Fibroblast of skin of left biceps (primary cell): Measurements from ENCODE around the gene DNASE1L2.

ENCODE experiments used
- DNase-seq, 2 experiments: peaks; one replicate each; pipeline ENCODE4 v3.0.0-alpha.2; 2013; ENCODE audit warnings: low read depth in 2 of 2

Gene DNASE1L2

DNA sequence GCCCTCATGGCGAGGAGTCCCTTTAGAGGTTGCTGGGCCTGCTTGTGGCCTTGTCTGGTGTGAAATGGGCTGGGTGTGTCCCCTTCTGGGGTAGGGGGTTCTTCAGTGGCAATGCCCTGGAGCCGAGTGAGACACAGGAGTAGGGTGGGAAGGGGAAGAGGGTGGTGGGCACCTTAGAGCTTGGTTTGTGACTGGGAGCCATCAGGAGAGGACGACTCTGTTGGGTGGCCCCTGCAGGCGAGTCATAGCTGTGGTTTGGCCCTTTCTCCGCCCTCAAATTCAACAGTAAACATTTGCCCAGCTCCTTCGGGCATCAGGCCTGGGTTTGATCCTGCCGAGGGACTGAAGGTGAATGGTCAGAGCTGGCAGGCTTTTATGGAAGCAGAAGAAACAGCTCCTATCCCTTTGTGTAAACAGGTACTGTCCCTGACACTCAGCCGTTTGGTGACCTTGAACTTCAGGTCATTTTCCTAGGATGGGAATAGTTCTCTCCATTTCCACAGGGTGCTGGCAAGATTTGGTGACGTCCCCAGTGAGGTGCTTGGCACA lies 9.9 kb upstream of the DNASE1L2 start:
- no peak for DNase-seq

DNA sequence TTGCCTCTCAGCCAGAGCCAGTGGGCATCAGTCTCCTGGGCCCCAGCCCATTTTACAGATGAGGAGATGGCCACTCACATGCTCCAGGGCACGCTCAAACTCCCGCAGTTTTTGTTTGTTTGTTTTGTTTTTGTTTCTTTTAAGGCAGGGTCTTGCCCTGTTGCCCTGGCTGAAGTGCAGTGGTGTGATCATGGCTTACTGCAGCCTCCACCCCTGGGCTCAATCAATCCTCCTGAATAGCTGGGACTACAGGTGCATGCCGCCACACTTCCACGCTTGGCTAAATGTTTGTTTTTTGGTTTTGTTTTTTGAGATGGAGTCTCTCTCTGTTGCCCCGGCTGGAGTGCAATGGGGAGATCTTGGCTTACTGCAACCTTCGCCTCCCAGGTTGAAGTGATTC lies 9.3 kb upstream of the DNASE1L2 start:
- no peak for DNase-seq

DNA sequence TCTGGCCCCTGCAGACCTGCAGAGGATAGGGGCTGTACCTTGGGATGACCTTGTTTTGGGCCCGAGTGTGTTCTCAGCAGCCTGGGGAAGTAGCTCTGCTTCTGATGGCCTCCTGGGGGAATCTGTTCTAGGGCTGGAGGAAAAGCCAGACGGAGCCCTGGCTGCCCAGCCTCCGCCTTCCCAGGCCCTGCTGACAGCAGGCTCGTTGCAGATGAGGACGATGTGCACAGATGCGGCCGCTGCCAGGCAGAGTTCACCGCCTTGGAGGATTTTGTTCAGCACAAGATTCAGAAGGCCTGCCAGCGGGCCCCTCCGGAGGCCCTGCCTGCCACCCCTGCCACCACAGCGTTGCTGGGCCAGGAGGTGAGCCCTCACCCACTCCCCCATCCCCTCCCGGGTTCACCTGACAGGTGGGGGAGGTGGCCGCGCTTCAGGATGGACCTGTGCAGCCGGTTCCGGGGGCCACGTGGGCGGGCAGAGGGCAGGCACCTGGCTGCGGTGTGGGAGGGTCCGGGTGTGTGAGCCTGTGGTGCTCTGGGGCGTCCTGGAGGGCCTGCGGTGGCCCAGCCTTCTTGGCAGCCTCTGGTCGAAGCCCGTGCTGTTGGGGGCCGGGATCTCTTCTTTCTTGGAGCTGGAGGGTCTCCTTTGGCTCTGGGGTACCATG lies 8.0 kb upstream of the DNASE1L2 start:
- no peak for DNase-seq

DNA sequence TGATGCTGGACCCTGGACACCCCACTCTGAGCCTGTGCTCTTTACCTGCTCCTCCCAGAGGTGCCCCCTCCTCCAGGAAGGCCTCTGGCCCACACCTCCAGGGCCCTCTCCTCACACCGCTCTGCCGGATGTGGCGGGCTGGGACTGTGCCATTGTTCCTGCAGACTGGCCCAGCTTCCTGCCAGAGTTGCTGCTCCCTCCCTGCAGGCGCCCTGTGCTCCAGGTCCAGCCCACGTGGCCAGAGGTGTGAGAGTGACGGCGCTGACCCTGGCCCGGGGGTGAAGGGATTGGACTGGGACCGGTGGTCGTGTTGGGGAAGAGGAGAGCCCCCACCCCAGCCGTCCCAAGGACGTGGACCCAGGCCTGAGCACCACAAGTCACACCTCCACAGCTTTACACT lies 7.2 kb upstream of the DNASE1L2 start:
- DNase-seq = no peak

DNA sequence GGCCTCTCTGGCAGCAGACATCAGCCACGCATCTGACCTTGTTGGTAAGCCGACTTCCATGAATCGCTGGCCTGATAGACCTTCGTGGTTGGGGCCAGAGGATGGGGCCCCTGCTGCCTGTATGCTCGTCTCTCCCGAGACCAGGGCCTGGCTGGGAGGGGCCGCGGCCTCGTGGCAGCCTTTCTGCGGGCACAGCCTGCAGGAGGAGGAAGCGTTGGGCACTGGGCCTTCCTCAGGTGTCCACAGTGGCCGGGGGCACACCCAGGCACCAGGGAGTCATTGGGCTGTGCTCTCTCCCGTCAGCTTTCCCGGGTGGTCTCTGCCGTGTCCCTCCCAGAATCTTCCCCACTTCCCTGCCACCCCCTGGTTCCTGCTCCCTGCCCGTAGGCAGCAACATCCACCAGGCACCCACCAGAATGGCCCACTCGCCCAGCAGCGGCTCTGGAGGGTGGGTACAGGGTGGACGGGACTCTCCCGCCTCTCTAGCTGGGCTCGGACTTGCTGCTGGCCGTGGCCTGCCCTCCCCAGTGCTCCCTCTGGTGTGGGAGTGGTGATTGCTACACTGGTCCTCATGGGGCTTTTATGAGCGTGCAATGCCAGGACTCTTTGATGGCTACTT lies 6.5 kb upstream of the DNASE1L2 start:
- DNase-seq = no peak

DNA sequence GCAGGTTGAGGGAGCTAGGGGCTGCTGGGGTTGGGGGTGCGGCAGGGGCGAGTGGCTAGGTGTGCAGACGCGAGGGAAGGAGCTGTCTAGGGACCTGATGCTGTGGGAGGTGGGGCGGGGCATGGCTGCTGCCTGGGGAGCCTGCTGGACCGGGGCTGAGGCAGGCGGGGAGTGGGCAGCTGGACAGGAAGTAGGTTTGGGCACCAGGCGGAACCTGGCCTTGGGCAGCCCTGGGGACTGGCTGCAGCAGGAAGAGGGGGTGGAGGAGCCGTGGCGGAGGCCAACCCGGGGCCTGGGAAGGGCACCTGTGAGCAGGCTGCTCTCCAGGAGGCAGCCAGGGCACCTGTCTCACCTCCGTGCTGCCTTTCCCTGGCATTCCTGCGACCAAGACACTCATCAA lies 5.9 kb upstream of the DNASE1L2 start:
- no peak for DNase-seq

DNA sequence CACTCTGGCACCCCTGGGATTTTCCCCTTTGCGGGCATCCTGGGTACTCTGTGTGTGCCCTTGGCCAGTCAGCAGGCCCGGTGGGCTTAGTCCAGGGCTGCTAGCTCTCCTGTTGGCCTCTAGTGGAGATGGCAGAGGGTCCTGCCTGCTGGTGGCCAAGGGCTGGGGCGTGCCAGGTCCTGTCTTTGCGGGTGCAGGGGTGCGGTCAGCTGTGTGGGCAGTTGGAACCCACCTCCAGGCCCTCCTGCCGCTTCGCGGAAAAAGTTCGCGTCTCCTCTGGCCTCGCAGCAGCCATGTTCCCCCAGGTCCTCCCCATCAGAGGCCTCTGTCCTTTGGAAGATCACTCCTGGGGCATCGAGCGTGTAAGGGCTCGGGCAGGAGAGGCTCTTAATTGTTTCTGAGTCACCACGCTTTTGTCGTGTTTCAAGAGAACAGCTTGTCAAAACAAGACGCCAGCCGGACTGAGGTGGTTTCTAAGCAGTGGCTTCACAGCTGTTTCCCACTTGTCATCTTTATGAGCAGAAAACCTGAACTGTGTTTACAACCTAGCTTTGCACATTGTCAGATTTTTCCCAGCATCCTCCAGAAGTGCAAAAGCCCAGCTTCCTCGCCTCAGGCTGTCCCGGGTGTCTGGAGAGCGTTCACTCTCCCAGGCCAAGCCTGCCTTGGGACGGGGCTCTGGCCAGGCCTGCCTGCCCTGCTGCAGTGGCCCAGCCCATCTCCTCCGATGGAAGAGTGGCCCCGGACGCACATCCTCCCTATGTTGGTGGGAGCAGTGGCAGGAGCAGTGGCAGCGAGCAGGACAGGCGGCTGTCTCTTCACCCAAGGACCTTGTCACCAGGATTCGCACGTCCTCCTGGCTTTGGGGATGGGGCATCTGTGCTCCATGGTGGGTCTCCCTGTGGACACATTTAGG lies 5.0 kb upstream of the DNASE1L2 start:
- DNase-seq = no peak

DNA sequence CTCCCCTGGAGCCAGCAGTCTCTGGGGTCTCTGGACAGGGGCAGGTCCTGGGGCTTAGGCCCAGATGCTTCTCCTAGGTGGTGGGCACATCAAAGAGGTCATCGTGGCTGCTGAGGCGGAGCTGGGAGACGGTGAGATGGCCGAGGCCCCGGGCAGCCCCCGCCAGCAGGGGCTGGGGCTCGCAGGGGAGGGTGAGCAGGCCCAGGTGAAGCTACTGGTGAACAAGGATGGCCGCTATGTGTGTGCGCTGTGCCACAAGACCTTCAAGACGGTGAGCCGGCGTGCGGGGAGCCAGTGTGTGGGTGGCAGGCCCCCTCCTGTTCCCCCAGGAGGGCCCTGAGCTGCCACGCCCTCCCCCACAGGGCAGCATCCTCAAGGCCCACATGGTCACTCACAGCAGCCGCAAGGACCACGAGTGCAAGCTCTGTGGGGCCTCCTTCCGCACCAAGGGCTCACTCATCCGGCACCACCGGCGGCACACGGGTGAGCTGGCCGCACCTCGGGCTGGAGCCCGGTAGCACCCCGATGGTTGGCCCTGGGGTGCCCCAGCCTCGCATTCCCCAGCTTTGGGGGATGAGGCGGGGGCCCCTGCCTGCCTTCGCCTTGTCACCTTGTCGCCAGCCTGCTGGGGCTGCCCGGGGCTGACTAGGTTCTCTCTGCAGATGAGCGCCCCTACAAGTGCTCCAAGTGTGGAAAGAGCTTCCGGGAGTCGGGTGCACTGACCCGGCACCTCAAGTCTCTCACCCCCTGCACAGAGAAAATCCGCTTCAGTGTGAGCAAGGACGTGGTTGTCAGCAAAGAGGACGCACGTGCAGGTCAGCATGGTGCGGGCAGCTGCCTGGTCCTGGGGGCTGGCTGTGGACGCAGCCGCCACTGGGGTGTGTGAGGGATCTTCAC lies 3.9 kb upstream of the DNASE1L2 start:
- no peak for DNase-seq

DNA sequence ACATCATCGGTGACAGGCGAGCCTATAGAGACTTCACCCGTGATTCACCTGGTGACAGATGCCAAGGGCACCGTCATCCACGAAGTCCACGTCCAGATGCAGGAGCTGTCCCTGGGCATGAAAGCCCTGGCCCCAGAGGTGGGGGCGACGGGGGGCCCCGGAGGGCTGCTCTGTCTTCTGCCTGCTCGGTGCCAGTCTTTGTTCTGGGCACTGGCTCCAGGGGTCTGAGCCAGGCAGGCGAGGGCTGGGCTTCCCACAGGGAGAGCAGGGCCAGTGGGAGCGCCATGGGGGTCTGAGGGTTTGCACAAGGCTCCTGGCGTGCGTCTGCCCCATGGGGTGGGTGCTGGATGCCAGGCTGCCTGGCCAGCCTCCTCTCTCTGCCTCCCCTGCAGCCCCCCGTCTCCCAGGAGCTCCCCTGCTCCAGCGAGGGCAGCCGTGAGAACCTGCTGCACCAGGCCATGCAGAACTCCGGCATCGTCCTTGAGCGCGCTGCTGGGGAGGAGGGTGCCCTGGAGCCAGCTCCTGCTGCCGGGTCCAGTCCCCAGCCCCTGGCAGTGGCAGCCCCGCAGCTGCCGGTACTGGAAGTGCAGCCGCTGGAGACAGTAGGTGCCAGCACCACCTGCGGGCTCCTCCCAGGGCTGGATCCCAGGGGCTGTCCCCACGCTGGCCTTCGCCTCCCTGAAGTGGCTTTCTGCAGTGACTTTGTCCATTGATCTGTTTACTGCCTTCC lies 3.0 kb upstream of the DNASE1L2 start:
- DNase-seq = no peak

DNA sequence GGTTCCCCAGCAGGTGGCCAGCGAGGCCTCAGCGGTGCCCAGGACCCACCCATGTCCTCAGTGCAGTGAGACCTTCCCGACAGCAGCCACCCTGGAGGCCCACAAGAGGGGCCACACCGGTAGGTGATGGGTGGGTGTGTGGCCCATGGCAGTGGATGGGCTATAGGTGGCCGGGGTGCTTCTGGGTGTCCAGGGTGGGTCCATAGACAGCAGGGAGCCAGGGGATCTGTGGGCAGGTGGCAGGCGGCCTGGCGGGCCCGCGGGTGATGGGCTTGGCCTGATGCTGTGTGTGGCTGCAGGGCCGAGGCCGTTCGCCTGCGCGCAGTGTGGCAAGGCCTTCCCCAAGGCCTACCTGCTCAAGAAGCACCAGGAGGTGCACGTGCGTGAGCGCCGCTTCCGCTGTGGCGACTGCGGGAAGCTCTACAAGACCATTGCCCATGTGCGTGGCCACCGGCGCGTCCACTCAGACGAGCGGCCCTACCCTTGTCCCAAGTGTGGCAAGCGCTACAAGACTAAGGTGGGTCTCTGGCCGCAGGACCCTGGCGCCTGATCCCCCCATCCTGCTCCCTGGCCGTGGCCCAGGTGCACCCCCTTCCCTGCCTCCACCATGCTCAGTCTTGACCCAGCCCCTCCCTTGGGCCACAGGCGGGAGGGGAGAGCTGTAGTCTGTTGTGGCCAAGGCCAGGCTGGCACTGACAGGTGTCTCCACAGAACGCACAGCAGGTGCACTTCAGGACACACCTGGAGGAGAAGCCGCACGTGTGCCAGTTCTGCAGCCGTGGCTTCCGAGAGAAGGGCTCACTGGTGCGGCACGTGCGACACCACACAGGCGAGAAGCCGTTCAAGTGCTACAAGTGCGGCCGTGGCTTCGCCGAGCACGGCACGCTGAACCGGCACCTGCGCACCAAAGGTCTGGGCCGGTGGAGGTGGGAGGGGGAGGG lies 2.1 kb upstream of the DNASE1L2 start:
- DNase-seq = no peak

DNA sequence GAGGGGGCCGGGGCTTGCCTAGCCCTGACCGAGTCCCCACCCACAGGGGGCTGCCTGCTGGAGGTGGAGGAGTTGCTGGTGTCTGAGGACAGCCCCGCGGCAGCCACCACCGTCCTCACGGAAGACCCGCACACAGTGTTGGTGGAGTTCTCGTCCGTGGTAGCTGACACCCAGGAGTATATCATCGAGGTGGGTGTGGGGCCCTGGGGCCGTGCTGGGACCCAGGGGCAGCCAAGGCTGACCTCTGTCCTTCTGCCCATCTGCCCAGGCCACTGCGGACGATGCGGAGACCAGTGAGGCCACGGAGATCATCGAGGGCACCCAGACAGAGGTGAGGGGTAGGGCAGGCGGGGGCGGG lies 1.5 kb upstream of the DNASE1L2 start:
- no peak for DNase-seq

DNA sequence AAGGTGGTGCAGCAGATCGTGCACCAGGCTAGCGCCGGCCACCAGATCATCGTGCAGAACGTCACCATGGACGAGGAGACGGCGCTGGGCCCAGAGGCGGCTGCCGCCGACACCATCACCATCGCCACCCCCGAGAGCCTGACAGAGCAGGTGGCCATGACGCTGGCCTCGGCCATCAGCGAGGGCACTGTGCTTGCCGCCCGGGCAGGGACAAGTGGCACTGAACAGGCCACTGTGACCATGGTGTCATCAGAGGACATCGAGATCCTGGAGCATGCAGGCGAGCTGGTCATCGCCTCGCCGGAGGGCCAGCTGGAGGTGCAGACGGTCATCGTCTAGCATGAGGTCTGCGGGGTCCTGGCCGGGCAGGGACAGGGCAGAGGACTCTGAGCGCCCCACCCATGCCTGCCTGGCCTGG lies 1.0 kb upstream of the DNASE1L2 start:
- no peak for DNase-seq

DNA sequence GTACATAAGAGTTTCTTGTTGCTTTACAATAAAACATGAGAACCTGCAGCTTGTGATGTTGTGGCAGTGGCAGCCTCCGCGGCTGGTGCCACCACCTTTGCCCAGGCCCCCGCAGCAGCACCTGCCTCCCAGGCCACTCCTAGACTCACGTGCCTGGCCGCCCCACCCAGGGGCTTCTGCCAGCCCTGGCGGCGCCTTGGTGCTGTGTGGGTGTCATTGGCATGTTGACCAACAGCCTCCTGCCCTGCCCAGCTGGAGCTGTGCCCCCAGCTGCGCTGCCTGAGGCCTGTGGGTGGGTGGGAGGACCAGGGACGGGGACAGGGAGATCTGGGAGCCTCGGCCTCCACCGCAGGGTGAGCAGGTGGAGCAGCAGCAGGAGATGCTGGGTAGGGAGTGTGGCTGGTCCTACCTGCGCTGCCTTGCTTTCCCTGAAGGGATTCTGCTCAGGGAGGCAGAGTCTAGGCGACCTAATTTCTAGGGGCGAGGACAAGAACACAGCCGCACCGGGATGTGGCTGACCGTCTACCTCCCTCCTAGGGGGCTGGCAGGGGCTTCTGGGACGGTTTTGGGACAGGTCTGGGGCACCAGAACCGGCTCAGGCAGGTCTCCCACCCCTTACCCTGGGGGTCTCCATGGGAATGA lies 428 bp upstream of the DNASE1L2 start:
- DNase-seq = no peak

DNA sequence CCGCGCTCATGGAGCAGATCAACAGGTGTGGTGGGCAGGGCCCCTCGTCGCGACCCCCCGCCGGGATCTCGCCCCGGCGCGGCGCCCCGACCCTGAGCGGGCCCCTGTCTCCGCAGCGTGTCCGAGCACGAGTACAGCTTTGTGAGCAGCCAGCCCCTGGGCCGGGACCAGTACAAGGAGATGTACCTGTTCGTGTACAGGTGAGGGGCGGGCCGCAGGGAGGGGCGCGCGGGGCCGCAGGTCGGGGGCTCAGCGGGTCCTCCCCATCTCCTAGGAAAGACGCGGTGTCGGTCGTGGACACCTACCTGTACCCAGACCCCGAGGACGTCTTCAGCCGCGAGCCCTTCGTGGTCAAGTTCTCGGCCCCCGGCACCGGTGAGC lies 848 bp downstream of the DNASE1L2 start:
- no peak for DNase-seq

DNA sequence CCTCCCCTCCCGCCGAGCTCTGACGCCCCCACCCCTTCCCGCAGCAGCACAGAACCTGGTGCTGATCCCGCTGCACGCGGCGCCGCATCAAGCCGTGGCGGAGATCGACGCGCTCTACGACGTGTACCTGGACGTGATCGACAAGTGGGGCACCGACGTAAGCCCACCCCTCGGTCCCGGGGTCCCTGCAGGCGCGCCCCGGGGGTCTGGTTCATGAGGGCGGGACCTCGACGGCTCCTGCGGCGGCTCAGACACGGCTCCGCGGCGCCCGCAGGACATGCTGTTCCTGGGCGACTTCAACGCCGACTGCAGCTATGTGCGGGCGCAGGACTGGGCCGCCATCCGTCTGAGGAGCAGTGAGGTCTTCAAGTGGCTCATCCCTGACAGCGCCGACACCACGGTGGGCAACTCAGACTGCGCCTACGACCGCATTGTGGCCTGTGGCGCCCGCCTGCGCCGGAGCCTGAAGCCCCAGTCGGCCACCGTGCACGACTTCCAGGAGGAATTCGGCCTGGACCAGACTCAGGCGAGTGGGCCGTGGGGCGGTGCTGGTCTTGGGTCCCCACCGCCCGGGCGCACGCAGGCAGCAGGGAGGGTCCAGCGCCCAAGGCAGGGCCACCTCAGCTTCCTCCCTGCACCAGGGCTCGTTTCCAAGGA lies 1.4 kb downstream of the DNASE1L2 start:
- no peak for DNase-seq

DNA sequence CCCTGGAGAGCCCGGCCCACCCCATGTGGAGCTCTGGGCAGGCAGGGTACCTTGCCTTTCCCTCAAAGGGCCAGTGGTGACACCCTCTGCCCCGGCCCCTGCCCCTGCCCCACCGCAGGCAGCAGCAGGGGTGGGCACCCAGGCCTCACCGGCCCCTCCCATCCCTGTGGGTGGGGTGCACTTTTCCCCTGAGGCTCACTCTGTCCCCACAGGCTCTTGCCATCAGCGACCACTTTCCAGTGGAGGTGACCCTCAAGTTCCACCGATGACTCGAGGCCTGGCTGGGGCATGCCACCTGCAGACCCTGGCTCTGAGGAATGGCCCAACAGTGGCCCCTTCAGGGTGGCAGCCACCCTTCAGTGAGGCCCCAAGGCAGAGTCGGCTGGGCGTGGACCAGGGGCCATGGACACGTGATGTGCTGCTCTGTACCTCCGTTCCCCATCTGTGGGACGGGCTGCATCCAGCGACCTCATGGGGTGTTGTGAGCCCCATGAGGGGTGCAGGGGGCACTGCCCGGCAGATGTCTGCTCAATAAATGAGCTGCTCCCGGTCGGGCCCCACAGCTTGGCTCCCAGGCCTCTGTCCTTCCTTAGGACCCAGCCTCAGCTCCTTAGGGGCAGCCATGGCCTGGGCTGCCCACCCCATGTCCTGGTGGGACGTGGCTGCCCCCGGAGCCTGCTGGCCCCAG lies 2.0 kb downstream of the DNASE1L2 start:
- DNase-seq = no peak

DNA sequence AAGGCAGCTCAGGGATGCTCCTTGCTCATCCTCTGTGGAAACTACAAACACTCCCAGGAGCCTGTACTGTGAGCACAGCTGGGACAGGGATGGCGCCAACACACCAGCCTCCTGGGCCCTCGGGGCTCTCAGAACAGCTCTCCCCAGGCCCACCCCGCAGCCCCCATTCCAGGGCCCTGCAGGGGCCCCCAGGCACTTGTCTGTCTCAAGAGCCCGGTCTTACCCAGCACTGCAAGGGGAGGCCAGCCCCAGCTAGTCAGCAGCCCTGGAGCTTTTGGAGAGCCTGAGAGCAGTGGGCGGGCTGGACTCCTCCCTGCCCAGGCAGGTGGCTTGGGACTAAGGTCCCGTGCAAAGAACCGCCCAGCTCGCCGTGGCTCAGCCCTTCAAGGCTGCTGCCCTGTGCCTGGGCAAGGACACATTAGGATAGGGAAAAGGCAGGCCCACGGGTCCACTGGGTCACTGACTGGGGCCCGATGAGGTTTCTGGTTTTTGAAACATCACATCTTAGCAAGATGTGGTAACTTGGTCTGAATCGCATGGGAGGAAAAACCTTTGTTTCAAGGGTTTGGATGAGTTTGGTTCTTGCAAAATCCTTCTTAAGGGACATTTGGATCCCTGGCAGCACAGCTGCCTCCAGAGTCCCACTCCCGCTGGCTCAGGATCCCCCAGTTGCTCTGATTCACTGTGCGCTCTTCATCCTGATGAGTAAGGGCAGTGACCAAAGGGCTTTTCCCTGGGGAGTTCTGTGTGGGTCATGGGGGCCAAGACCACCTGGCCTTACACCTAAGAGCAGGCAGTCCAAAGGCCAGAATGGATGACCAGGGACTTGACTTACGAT lies 2.8 kb downstream of the DNASE1L2 start:
- no peak for DNase-seq
